Measurements from ENCODE around the gene GNA14. TPM values are rescaled to one million over a fixed set of nuclear protein-coding genes. Genes with fewer than 3 reads are reported as not detected.

GNA14 gene
- total RNA-seq, 1 experiment from 2014 or later = 0.25 TPM

- Histone ChIP-seq H4K20me1 (ENCODE audit: insufficient read depth) (no peaks in the 10 kb centered on the region), H3K36me3 (ENCODE audit: control insufficient read depth in 1 of 2, insufficient read depth in 2 of 2, low read length in 2 of 2) (no peaks in the 10 kb centered on the region), H3K4me3 (replicated peaks in 1 of 2; ENCODE audit: low read depth in 1 of 2, low read length in 2 of 2) (no peak overlapping the region), H3K9me3 (ENCODE audit: control insufficient read depth in 1 of 2, insufficient read depth in 1 of 2, low read depth in 1 of 2, low read length in 2 of 2) (no peaks in the 10 kb centered on the region), H3K9me2 (ENCODE audit: insufficient read depth) (no peaks in the 10 kb centered on the region), H2AFZ (ENCODE audit: low read depth, low read length, poor library complexity, severe bottlenecking) (no peak overlapping the region), H3K4me2 (ENCODE audit: low read length) (no peak overlapping the region), H3K9ac (ENCODE audit: low read length) (no peak overlapping the region), H3K27ac (ENCODE audit: low read depth, low read length) (no peak overlapping the region), H3K4me1 (ENCODE audit: control insufficient read depth in 1 of 2, insufficient read depth in 2 of 2, low read length in 2 of 2) (no peaks in the 10 kb centered on the region), H3K27me3 (ENCODE audit: insufficient read depth, low read length) (no peaks in the 10 kb centered on the region), H3K79me2 (ENCODE audit: insufficient read depth, low read length) (no peaks in the 10 kb centered on the region)
- TF ChIP-seq EZH2phosphoT487 (IDR thresholded peaks at IDR 0.05; ENCODE audit: borderline replicate concordance) = no peak
- TF ChIP-seq SP1 (IDR thresholded peaks at IDR 0.05; ENCODE audit: low read depth) = no peak
- no peak for TF ChIP-seq JUND (IDR thresholded peaks at IDR 0.05)
- TF ChIP-seq, protein P1, sequence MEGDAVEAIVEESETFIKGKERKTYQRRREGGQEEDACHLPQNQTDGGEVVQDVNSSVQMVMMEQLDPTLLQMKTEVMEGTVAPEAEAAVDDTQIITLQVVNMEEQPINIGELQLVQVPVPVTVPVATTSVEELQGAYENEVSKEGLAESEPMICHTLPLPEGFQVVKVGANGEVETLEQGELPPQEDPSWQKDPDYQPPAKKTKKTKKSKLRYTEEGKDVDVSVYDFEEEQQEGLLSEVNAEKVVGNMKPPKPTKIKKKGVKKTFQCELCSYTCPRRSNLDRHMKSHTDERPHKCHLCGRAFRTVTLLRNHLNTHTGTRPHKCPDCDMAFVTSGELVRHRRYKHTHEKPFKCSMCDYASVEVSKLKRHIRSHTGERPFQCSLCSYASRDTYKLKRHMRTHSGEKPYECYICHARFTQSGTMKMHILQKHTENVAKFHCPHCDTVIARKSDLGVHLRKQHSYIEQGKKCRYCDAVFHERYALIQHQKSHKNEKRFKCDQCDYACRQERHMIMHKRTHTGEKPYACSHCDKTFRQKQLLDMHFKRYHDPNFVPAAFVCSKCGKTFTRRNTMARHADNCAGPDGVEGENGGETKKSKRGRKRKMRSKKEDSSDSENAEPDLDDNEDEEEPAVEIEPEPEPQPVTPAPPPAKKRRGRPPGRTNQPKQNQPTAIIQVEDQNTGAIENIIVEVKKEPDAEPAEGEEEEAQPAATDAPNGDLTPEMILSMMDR (IDR thresholded peaks at IDR 0.05 in 2 of 3, conservative IDR thresholded peaks at IDR 0.05 in 1 of 3; ENCODE audit: borderline replicate concordance in 1 of 3, insufficient read depth in 1 of 3, low read depth in 2 of 3, low read length in 2 of 3) = no peak
- no peak for TF ChIP-seq TCF7L2 (IDR thresholded peaks at IDR 0.05; ENCODE audit: borderline replicate concordance, extremely low read depth, insufficient read depth, insufficient read length)
- no peak for TF ChIP-seq SIN3A (IDR thresholded peaks at IDR 0.05; ENCODE audit: low read depth)
- TF ChIP-seq CBX3 (IDR thresholded peaks at IDR 0.05; ENCODE audit: low read depth) = no peak
- TF ChIP-seq FOSL1 (IDR thresholded peaks at IDR 0.05; ENCODE audit: low read depth) = no peak
- no peak for TF ChIP-seq SRF (IDR thresholded peaks at IDR 0.05; ENCODE audit: low read depth)
- no peak for TF ChIP-seq REST (IDR thresholded peaks at IDR 0.05; ENCODE audit: low read depth)
- no peak for TF ChIP-seq POLR2A (IDR thresholded peaks at IDR 0.05; ENCODE audit: borderline replicate concordance, extremely low read depth, insufficient read depth, insufficient read length)
- TF ChIP-seq ZFX (IDR thresholded peaks at IDR 0.05) = no peak
- no peak for TF ChIP-seq POLR2AphosphoS5 (IDR thresholded peaks at IDR 0.05; ENCODE audit: low read depth, low read length)
- no peak for TF ChIP-seq ZNF274 (IDR thresholded peaks at IDR 0.05; ENCODE audit: low read depth, low read length)
- no peak for TF ChIP-seq ZBTB33 (IDR thresholded peaks at IDR 0.05; ENCODE audit: extremely low read depth, insufficient replicate concordance, low read length)
- no peak for TF ChIP-seq EGR1 (IDR thresholded peaks at IDR 0.05; ENCODE audit: low read depth)
- TF ChIP-seq EZH2 (IDR thresholded peaks at IDR 0.05) = no peak
- TF ChIP-seq, protein P2, sequence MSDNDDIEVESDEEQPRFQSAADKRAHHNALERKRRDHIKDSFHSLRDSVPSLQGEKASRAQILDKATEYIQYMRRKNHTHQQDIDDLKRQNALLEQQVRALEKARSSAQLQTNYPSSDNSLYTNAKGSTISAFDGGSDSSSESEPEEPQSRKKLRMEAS (IDR thresholded peaks at IDR 0.05) = no peak
- RAD21 ChIA-PET (ENCODE audit: low non-redundant PET in 1 of 2, low total read pairs in 2 of 2, uncharacterized antibody in 2 of 2, unreplicated experiment in 2 of 2) = no interaction called here
- DNase-seq (ENCODE audit: low read depth, low spot score) (no peak), ATAC-seq (no peak)
- CTCF ChIA-PET = no interaction called here
- no TSS peak for BruUV-seq (replicated peaks)
- intact Hi-C loops (cut with micrococcal nuclease) = no loop called here
- POLR2A ChIA-PET = no interaction called here
Measured at GRCh38 chr9:77677957-77678535, 29.9 kb upstream of the GNA14 start.
